ENCODE data around the gene PCP2.

- TF ChIP-seq CTCF (conservative IDR thresholded peaks at IDR 0.05) (no peak), ZFX (IDR thresholded peaks at IDR 0.05) (no peak)
Measured at GRCh38 chr19:7619671-7620441, 13.7 kb downstream of the PCP2 start.
